ENCODE data around the gene SLC13A3.

- no peak for TF ChIP-seq CTCF (IDR thresholded peaks at IDR 0.05)
- no peak for TF ChIP-seq POLR2A (IDR thresholded peaks at IDR 0.05)
Observed at GRCh38 chr20:46626758-46627157, 24.5 kb downstream of the SLC13A3 start.
